ENCODE measurements around the gene THAP12.
"Not testable (repeated sequence)": the region's sequence is repeated elsewhere in the genome, so short reads cannot be mapped to it uniquely, and the experiment has no call there.

The THAP12 gene

GRCh38 chr11:76327756-76328388 lies 53.1 kb downstream of the THAP12 start:
- DNase-seq (ENCODE audit: low spot score) = no peak

DNA sequence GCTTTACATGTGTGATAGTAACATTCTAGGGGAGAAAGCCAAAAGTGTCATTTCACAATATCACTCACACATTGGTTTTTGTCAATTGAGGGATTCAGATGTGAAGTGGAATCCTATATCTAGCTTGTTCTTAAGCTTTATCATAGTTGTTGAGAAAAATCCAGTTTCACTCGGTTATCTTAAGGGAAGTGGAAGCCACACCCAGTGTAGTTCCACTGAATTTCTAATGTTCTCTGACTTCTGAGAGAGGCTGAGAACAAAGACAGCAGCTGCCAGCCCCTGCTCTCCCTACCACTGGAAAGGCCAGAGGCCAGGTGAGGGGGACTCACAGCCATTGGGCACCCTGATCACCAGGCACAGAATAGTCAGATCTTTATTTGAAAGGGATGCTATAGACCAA lies 53.7 kb downstream of the THAP12 start:
- DNase-seq (ENCODE audit: low spot score) = no peak

DNA sequence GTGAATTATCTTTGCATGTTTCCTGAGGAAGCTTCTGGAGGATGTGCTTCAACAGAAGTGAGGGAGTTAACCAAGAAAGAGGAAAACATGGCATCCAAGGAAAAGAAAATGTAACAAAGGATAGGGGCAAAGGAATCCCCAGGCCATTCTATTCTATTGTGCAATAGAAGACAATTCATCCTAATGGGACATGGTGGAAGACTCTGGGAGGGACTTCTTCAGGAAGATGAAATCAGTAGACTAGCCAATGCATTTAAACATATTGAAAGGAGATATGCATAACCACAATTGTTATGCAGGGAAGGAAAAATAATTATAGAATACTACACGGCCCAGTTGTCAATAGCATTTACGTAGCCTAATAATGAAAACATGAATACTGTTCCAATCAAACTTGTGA lies 55.7 kb downstream of the THAP12 start:
- no peak for DNase-seq (ENCODE audit: low spot score)

DNA sequence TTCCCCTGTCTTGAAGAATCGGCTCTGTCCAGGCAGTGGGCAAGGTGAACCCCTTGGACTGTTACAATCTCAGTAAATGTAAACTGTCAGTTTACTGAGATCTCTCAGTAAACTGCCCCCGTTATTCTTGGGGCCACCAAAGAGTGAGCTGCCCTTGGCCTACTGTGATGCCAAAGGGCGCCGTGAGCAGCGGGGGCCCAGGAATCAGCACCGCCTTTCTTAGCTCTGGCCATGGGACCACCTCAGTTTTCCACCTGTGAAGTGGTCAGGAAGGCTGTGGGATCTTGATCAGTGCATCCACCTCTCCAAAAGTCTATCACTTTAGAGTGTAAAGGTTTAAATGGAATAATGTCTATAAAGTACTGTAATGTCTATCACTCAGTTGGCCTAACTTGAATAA lies 57.1 kb downstream of the THAP12 start:
- no peak for DNase-seq (ENCODE audit: low spot score)

DNA sequence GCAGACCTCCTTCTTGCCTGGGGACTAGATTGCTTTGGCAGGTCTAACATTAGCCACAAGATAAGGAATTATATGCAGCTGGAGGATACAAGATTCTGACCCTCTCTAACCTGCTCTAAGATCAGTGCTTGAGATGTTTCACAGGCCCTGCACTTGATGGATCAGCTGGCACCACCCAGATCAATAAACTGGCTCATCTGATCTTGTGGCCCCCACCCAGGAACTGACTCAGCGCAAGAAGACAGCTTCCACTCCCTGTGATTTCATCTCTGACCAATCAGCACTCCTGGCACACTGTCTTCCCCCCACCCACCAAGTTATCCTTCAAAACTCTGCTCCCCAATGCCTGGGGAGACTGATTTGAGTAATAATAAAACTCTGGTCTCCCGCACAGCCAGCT lies 57.6 kb downstream of the THAP12 start:
- not testable (repeated sequence) for DNase-seq (ENCODE audit: low spot score)

DNA sequence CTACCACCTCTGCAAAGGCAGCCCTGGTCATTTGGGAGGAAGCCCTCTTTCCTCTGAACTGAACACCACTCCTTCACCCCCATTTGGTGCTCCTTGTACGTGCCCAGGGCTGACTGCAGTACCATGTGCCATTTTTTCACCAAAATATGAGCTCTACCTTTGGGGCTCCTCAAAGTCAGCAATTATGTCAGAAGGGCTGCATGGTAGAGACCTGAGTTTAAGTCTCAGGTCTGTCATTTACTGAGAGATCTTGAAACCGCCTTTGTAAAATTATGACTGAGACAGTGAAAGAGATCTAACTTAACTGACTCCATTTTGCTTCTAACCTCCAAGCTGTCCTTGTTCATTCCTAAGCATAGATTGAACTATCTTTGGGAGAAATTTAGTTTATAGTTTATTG lies 58.0 kb downstream of the THAP12 start:
- no peak for DNase-seq (ENCODE audit: low spot score)

DNA sequence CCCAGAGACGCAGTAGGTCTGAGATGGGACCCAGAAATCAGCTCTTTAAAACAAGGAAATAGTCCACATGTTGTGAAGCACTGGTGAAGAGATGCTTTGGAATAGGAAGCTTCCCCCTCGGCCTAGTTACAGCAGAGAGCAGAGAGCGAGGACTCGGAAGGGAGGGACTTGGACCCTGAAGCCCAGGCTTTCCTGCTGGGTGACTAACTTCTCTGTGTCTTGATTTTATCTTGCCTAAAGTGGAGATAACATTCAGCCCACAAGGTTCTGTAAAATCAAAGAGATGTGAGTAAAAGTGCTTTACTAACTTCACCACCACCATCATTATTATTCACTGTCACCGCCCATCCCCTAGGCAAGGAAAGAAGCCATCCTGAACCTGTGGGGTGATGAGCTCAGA lies 58.4 kb downstream of the THAP12 start:
- DNase-seq (ENCODE audit: low spot score) = no peak

- DNase-seq (ENCODE audit: low spot score) = no peak
These were observed 59.0 kb downstream of the THAP12 start for GRCh38 chr11:76321820-76322524.

DNA sequence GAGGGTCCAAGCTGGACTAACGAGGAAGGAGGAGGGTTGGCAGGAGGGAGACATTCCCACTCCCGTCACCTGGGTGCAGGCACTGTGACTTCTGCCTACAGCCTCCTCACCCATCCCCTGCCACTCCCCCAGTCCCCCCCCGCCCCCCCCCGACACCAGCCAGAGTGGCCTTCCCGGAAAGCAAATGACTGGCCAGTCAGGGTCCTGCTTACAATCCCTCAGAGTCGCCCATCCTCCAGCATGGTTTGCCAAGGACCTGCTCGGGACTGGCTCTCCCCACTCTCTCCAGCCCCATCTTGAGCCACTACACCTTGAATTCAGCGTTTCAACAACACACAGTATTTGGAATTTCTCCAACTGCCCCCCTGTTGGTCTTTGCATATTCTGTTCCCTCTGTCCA lies 59.6 kb downstream of the THAP12 start:
- no peak for DNase-seq (ENCODE audit: low spot score)

DNA sequence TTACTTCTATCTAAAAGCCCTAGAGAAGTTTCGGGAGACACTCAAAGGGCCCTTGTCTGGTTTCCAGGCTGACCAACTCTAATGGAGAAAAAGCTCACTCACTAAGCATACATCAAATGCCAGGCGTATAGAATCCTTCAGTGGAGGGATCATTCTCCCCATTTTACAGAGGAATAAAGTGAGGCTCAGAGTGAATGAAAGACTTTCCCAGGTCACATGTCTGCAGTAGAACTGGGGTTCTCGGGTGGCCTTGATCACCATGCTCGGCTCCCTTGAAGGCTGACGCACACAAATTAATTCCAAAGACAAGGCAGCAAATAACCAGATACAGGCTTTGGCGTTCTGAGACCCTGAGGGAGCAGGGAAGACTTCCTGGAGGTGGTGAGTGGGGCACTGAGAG lies 60.0 kb downstream of the THAP12 start:
- DNase-seq (ENCODE audit: low spot score) = no peak

DNA sequence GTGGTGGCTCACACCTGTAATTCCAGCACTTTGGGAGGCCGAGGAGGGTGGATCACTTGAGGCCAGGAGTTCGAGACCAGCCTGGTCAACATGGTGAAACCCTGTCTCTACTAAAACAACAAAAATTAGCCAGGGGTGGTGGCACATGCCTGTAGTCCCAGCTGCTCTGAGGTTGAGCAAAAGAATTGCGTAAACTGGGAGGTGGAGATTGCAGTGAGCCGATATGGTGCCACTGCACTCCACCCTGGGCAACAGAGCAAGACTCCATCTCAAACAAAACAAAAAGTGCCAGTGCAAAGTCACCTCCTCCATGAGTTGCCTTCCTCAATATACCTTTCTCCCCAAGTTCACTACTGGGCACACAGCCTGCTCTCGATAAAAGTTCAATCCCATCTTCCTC lies 61.1 kb downstream of the THAP12 start:
- DNase-seq (ENCODE audit: low spot score) = not testable (repeated sequence)

GRCh38 chr11:76318744-76319384 lies 62.1 kb downstream of the THAP12 start:
- peak; percentile 71 for DNase-seq (ENCODE audit: low spot score)

GRCh38 chr11:76317296-76317695 lies 63.6 kb downstream of the THAP12 start:
- DNase-seq (ENCODE audit: low spot score) = no peak

DNA sequence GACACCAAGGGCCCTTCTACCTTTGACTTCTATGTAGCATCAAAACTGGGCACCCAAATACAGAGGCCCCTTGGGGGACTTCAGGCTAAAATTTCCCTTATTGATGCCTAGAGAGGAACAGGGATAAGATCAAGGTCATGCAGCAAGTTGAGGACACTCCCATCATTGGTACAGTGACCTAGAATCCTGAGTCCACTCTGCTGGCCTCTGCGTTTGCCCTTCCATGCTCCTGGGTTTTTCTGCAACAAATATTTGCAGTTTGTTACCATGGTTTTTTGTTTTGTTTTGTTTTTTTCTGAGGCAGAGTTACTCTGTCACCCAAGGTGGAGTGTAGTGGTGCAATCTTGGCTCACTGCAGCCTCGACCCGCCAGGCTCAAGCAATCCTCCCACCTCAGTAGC lies 64.2 kb downstream of the THAP12 start:
- no peak for DNase-seq (ENCODE audit: low spot score)

DNA sequence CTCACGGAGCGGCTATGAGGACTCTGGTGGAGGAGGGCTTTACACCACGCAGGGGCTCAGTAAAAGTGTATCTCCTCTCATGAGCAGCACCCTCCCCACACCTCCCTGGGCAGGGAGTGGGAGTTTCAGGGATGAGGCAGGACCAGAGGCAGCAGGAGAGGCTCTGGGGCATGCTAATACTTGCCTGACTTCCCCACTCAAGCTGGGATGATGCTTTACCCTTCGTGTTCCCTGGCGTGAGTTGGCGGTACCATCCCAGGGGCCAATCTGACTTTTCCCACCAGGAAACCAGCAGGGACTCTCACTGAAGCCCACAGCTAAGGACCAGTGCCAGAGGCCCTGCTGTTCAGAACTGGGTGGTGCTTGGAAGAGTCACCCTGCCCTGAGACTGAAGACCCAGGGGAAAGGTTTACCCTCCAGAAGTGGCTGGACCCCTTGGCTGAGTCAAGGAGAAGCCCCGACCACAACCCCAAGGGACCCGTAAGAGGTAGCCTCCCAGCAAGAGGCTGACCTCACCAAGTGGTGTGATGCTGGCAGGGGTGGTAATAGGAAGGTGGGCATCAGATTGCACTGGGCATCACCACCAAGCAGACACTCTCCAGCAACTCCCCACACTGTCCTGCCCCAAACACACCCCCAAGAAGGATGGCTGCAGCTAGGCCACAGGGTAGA lies 65.6 kb downstream of the THAP12 start:
- no peak for DNase-seq (ENCODE audit: low spot score)

DNA sequence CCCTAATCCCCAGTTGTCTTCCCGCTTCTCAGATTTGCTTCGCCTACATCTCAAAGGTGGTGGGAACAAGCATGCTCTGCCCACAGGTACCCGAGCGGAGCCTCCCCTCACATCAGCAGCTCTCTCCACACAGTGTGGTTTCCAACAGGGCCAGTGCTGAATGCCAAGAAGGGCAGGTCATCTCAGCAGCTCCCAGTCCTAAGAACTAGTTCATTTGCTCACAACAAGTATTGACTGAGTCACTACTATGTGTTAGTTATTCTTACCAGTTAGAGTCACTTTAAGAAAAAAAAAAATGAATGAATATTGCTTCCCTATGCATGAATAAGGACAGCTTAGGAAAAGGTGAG lies 66.2 kb downstream of the THAP12 start:
- no peak for DNase-seq (ENCODE audit: low spot score)

- DNase-seq (ENCODE audit: low spot score) = no peak
These were observed 66.8 kb downstream of the THAP12 start for GRCh38 chr11:76313913-76314740.

DNA sequence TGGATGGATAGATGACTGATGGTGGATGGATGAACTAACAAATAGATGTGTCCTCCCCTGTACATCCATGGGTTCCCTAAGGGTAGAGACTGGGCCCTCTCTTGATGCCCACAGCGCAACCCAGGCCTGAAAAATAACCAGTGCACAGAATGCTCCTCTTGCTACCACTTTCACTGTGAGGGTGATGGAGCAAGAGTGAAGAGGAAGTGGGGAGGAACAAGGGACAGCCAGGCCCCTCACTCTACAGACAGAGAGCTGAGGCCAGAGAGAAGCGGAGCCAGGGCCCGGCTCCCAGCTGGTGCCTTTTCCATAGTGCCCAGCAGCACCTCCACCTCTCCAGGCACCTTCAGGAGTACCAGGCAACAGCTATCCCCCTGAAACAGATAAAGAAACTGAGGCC lies 67.7 kb downstream of the THAP12 start:
- no peak for DNase-seq (ENCODE audit: low spot score)

DNA sequence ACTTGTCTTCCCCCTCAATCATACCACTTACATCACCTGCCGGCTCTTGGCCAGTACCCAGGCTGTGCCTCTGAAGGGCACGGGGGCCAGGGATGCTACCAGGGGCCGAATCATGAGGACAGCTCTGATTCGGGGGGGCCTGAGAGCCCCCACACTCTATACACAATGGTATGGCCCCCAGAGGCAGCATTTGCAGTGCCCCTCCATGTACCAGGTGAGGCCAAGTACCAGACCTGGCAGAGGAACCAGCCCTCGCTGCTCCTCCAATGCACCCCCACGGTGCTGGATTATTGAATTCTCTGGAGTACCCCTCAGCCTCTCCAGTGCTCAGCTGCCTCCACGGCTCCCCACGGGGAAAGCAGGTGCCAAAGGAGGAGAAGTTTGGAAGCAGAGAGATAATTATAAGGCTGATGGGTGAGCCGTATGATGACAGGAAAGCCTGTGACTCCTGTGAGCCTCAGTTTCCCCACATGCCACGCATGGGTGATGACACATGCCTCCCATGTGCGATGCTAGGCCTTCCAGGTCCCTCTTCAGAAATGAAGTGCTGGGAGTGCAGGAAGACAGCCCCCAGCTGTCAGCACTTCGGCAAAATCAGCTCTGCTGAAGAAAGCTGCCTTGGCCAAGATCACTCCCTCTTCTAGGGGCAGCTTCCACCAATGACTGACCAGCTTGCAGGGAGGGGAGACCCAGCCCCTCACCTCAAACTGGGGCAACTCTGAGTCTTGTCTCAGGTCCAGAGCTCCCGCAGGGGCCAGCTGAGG lies 69.9 kb downstream of the THAP12 start:
- DNase-seq (ENCODE audit: low spot score) = no peak

GRCh38 chr11:76307978-76308747 lies 72.8 kb downstream of the THAP12 start:
- DNase-seq (ENCODE audit: low spot score) = no peak

DNA sequence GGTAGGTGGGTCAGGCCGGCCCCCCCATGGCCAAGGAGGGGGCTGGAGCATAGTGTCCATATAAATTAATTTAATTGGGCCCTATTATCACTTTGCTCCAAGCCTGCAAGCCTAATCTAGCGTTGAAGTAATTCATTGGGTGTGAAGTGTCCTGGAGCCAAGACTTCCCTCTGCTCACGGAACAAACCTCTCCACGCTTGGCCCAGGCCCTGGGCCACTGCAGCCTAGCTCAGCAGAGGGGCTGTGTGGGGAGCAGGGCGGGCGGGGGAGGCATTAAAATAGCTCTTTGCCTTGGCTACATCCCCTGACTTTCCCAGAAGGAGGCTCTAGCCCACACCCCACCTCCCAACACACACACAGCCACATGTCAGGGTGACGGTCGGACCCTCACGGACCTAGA lies 73.5 kb downstream of the THAP12 start:
- DNase-seq (ENCODE audit: low spot score) = no peak

Measured in pons (tissue), 1 donor.